ENCODE measurements around the gene MACROD2. TPM values are rescaled to one million over a fixed set of nuclear protein-coding genes. Genes with fewer than 3 reads are reported as not detected.
A peak's percentile ranks its signal among the peaks of the same experiment; 100 is the strongest.

MACROD2 gene
- total and polyA plus RNA-seq, 7 donors: 0.20 to 4.8 (median 0.87) TPM

DNA sequence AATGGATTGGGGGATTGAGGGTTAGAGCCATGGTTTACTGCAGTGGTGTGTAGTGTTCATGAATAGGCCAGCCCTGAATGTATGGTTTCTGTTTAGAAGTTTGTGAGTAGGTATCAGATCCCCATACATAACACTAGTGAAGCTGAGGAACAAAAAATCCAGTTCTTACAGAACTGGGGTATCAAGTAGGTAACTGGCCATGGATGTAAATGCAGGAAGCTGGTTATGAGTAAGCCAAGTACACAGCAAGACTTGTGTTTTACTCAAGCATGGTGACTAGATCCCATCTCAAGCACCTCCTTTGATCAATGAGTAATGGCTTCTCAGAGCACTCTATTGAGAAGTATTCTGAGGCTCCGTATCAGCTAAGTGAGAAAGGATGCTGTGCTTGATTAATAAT lies 955.8 kb downstream of the MACROD2 start:
- TF ChIP-seq, protein P1, sequence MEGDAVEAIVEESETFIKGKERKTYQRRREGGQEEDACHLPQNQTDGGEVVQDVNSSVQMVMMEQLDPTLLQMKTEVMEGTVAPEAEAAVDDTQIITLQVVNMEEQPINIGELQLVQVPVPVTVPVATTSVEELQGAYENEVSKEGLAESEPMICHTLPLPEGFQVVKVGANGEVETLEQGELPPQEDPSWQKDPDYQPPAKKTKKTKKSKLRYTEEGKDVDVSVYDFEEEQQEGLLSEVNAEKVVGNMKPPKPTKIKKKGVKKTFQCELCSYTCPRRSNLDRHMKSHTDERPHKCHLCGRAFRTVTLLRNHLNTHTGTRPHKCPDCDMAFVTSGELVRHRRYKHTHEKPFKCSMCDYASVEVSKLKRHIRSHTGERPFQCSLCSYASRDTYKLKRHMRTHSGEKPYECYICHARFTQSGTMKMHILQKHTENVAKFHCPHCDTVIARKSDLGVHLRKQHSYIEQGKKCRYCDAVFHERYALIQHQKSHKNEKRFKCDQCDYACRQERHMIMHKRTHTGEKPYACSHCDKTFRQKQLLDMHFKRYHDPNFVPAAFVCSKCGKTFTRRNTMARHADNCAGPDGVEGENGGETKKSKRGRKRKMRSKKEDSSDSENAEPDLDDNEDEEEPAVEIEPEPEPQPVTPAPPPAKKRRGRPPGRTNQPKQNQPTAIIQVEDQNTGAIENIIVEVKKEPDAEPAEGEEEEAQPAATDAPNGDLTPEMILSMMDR (IDR thresholded peaks at IDR 0.05): no peak
- Histone ChIP-seq H3K4me3 (no peak overlapping the region), H3K36me3 (ENCODE audit: insufficient read depth in 1 of 2, low read depth in 1 of 2) (no peaks in the 10 kb centered on the region), H3K9me3 (no peaks in the 10 kb centered on the region), H3K4me1 (no peaks in the 10 kb centered on the region), H3K27ac (no peak overlapping the region), H3K27me3 (ENCODE audit: insufficient read depth in 3 of 3, low read length in 2 of 3) (no peaks in the 10 kb centered on the region)
- DNase-seq (no peak), ATAC-seq (no peak)
- intact Hi-C loops (cut with DNase I): no loop called here
- 81 to 96% (median 93%) methylated on average over 1 of the region's 1 CpG for WGBS, 3 donors

DNA sequence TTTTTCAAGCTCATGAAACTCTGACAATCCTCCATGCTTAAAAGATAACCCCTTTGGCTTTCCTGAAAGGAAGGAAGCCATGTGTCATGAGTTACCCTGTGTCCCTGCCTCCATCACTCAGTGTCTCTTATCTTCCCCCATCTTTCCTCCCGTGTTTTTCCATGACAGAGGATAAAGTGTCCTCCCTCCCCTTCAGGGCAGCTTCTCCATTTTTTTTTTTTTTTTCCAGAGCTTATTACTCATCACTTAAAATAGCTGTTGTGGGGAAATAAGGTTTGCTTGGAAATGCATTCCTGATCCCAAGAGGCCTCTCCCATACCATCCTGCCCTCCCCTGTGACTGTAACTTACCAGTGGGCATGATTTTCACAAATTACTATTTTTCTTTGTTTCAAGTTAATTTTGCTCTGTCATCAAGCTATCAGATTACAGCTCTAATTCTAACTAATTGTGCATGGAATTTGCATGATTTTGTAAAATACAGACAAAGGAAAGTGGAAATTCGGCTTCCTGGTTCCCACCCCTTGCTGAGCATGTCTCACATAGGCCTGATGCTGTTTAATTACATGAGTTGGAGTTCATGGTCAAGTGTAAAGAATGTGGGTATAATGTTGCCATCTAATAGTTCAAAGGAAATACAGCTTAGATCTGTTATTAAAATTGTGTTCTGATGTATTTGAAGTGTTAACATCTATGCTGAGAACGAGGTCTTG lies 956.5 kb downstream of the MACROD2 start:
- Histone ChIP-seq H3K36me3 (ENCODE audit: insufficient read depth in 1 of 2, low read depth in 1 of 2) (no peaks in the 10 kb centered on the region), H3K4me3 (no peak overlapping the region), H3K9me3 (no peaks in the 10 kb centered on the region), H3K27me3 (ENCODE audit: insufficient read depth in 3 of 3, low read length in 2 of 3) (no peaks in the 10 kb centered on the region), H3K4me1 (no peaks in the 10 kb centered on the region), H3K27ac (no peak overlapping the region)
- ATAC-seq: peak; percentile 42 to 81 (median 75)
- TF ChIP-seq, protein P1 (IDR thresholded peaks at IDR 0.05): no peak
- WGBS, 3 donors: 51 to 62% (median 57%) methylated on average over 3 of the region's 3 CpGs
- intact Hi-C loops (cut with DNase I): no loop called here
- DNase-seq: no peak

DNA sequence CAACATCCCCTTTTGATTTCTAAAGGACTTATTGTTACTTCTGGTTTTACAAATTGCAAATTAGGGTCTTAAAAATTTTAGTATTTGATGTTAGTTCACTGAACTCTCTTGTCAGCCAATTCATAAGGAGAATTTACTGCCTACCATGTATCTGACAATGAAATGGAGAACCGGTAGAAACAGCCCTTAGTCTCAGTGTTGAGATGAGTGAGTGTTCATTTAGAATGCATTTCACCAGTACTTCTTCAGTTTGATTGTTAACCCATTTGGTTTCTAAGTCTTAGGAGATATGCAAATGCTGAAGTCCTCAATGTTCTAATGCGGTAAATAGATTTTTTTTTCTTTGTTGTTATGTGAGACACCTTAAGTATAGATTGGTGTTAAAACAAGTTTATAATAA lies 958.4 kb downstream of the MACROD2 start:
- Histone ChIP-seq H3K4me3 (no peak overlapping the region), H3K4me1 (no peaks in the 10 kb centered on the region), H3K36me3 (ENCODE audit: insufficient read depth in 1 of 2, low read depth in 1 of 2) (no peaks in the 10 kb centered on the region), H3K9me3 (no peaks in the 10 kb centered on the region), H3K27me3 (ENCODE audit: insufficient read depth in 3 of 3, low read length in 2 of 3) (no peaks in the 10 kb centered on the region), H3K27ac (no peak overlapping the region)
- ATAC-seq (no peak), DNase-seq (no peak)
- 80 to 86% (median 83%) methylated on average over 2 of the region's 2 CpGs for WGBS, 3 donors
- TF ChIP-seq, protein P1 (IDR thresholded peaks at IDR 0.05): no peak
- intact Hi-C loops (cut with DNase I): no loop called here

DNA sequence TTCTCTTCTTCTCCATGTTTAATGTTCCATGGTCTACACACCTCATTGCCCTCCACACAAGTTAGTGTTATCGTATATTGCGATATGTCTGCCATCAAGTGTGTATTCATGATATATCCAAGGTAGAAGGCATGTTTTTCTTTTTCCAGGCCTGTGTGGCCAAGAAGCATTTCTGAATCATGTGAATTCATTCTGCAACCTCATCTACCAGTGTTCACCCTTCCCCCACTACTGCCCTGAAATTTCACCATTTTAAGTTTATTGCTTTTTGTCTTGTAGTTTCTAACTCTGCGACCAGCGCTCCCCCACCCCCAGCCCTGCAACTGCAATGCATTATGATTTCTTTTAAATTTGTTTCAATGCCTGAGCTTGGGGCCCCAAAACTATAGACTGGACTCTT lies 960.1 kb downstream of the MACROD2 start:
- no peaks in the 10 kb centered on the region for H3K27me3 ChIP-seq (ENCODE audit: insufficient read depth in 3 of 3, low read length in 2 of 3)
- no peaks in the 10 kb centered on the region for H3K9me3 ChIP-seq
- TF ChIP-seq, protein P1 (IDR thresholded peaks at IDR 0.05): no peak
- WGBS, 3 donors: 82 to 98% (median 97%) methylated on average over 4 of the region's 4 CpGs
- ATAC-seq (no peak), DNase-seq (no peak)
- no peak overlapping the region for H3K4me3 ChIP-seq
- H3K4me1 ChIP-seq: no peaks in the 10 kb centered on the region
- H3K36me3 ChIP-seq (ENCODE audit: insufficient read depth in 1 of 2, low read depth in 1 of 2): no peaks in the 10 kb centered on the region
- intact Hi-C loops (cut with DNase I): no loop called here
- no peak overlapping the region for H3K27ac ChIP-seq

DNA sequence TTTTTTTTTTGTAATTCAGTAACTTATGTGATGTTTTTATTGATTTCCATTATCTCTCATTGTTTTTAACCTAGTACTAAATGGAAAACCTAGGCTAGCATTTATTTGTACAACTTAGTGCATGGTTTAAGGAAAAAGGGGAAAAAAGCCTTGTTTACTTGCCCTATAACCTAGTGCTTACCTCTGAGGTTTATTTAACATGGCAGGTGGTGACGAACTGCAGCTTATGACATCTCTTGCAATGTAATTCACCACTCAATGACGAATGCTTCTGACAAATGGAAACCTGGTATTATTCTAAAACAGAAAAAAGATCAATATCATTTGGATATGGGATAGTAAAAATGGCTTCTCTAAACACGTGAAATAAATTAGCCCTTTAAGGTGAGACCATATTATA lies 960.7 kb downstream of the MACROD2 start:
- TF ChIP-seq, protein P1 (IDR thresholded peaks at IDR 0.05): no peak
- Histone ChIP-seq H3K36me3 (ENCODE audit: insufficient read depth in 1 of 2, low read depth in 1 of 2) (no peaks in the 10 kb centered on the region), H3K27ac (no peak overlapping the region), H3K4me1 (no peaks in the 10 kb centered on the region), H3K9me3 (no peaks in the 10 kb centered on the region), H3K4me3 (no peak overlapping the region), H3K27me3 (ENCODE audit: insufficient read depth in 3 of 3, low read length in 2 of 3) (no peaks in the 10 kb centered on the region)
- intact Hi-C loops (cut with DNase I): loop anchor here in 1 of 2 donors (2.0 kb wide), 1 partner anchor 41 kb away; no protein-coding TSS in a partner anchor
- WGBS, 3 donors: 71 to 88% (median 86%) methylated on average over 3 of the region's 3 CpGs
- DNase-seq: no peak
- ATAC-seq: no peak

Data from psoas muscle (tissue), 8 donors.